Epithelial cell of esophagus (primary cell): ENCODE data around the gene ATAD3A.
"Not testable (repeated sequence)": the region's sequence is repeated elsewhere in the genome, so short reads cannot be mapped to it uniquely, and the experiment has no call there.

Experiments
- DNase-seq: peaks from one replicate; pipeline ENCODE4 v3.0.0; 2010; ENCODE audit warnings: low read depth
- H3K4me3 ChIP-seq: 2 replicates; pipeline ENCODE4 v1.5.1; 2011; ENCODE audit warnings: mild to moderate bottlenecking, low read length, control low read depth
- TF ChIP-seq, protein P1 (sequence below): IDR thresholded peaks from 2 replicates; pipeline ENCODE4 v1.5.1; 2011; ENCODE audit warnings: low read depth, mild to moderate bottlenecking, low read length, control low read depth, inconsistent platforms; ENCODE audit not compliant: insufficient read depth; ENCODE audit errors: missing control alignments

Gene ATAD3A

DNA sequence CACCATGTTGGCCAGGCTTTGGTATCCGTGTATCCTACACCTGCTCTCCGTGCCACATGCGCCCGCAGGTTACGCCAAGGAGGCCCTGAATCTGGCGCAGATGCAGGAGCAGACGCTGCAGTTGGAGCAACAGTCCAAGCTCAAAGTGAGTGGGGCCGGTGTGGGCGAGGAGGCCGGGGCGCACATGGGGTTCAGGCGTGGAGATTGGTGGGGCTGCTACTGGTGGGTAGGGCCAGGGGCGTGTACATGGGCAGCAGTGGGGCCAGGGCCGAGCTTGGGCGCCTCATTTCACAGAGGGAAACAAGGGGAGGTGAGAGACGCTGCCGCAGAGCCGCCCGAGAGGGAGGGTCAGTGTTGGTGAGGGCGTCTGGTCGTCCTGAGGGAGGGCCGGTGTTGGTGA lies 34.8 kb upstream of the ATAD3A start:
- DNase-seq = no peak
- TF ChIP-seq, protein P1, sequence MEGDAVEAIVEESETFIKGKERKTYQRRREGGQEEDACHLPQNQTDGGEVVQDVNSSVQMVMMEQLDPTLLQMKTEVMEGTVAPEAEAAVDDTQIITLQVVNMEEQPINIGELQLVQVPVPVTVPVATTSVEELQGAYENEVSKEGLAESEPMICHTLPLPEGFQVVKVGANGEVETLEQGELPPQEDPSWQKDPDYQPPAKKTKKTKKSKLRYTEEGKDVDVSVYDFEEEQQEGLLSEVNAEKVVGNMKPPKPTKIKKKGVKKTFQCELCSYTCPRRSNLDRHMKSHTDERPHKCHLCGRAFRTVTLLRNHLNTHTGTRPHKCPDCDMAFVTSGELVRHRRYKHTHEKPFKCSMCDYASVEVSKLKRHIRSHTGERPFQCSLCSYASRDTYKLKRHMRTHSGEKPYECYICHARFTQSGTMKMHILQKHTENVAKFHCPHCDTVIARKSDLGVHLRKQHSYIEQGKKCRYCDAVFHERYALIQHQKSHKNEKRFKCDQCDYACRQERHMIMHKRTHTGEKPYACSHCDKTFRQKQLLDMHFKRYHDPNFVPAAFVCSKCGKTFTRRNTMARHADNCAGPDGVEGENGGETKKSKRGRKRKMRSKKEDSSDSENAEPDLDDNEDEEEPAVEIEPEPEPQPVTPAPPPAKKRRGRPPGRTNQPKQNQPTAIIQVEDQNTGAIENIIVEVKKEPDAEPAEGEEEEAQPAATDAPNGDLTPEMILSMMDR = no peak
- H3K4me3 ChIP-seq = no peak overlapping the region

GRCh38 chr1:1479547-1480487 lies 32.1 kb upstream of the ATAD3A start:
- DNase-seq = no peak
- TF ChIP-seq, protein P1 = no peak
- H3K4me3 ChIP-seq = no peak overlapping the region

GRCh38 chr1:1480488-1480867 lies 31.5 kb upstream of the ATAD3A start:
- not testable (repeated sequence) for DNase-seq, H3K4me3 ChIP-seq

GRCh38 chr1:1481811-1482210 lies 30.2 kb upstream of the ATAD3A start:
- H3K4me3 ChIP-seq, DNase-seq: not testable (repeated sequence)

DNA sequence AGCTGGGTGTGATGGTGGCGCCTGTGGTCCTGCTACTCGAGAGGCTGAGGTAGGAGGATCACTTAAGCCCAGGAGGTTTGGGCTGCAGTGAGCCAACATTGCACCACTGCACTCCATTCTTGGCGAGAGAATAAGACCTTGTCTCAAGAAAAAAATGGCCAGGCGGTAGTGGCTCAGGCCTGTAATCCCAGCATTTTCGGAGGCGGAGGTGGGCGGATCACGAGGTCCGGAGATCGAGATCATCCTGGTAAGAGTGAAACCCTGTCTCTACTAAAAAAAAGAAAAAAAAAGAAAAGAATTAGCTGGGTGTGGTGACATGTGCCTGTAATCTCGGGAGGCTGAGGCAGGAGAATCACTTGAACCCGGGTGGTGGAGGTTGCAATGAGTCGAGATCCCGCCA lies 29.1 kb upstream of the ATAD3A start:
- H3K4me3 ChIP-seq = no peak overlapping the region
- no peak for DNase-seq
- TF ChIP-seq, protein P1 = no peak

DNA sequence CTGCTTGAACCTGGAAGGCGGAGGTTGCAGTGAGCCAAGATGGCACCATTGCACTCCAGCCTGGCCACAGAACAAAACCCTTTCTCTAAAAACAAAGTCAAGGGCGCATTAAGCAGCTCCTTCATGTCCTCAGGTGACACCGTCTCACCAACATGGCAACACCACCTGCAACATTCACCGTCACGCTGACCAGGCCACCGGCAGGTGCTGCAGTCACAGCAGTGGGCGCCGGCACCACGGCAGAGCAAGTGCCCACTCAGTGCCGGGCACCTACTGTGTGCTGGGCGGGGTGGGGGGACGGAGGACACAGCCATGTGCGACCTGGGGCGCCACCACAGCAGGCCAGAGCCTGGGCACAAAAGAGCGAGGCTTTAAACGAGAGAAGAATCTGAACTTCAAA lies 28.2 kb upstream of the ATAD3A start:
- no peak overlapping the region for H3K4me3 ChIP-seq
- TF ChIP-seq, protein P1 = no peak
- no peak for DNase-seq

DNA sequence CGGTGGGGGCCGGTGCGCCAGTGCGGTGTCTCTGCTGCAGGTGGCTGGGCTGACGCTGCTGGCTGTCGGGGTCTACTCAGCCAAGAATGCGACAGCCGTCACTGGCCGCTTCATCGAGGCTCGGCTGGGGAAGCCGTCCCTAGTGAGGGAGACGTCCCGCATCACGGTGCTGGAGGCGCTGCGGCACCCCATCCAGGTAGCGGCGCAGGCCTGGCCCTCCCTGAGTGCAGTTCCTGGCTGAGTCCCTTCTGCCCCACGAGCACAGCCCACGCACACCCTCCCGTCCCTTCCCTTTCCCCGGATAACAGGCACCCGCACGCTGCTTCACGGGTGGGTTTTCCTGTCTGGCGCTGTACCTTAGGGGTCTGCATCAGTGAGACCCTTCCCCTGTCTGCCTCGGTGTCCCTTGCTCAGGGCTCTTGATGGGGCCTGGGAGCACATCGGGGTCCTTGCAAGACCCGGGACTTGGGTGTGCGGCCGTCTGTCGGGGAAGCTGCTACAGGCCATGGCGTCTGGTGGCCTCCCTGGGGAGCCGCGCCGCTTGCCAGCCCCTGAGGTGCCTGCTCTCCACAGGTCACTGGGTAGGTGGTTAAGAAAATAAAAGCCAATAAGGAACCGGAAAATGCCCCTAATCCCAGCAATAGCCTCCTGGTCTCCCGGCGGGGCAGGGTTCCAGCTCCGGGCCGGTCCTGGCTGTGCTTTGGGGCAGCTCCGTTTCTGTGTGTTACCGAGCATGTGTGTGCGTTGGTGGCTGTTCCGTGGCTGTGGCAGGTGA lies 26.8 kb upstream of the ATAD3A start:
- DNase-seq, H3K4me3 ChIP-seq: not testable (repeated sequence)

DNA sequence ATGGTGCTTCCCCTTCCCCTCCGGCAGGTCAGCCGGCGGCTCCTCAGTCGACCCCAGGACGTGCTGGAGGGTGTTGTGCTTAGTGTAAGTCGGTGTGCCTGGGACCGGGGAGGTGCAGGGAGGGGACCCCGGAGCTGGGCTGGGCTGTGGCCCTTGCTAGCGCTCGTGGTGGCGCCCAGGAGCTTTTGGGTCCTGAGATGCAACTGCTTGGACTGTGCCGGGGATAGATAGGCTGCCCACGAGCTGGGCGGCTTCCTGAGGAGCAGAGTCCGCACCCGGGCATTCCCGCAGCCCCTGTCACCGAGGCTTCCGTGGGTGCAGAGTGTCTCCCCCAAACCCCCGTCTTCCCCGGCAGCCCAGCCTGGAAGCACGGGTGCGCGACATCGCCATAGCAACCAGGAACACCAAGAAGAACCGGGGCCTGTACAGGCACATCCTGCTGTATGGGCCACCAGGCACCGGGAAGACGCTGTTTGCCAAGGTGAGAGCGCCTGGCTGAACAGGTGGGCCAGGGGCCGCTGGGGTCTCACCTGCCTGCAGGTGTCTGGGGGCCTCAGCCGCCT lies 26.1 kb upstream of the ATAD3A start:
- H3K4me3 ChIP-seq, DNase-seq: not testable (repeated sequence)

GRCh38 chr1:1487701-1488100 lies 24.3 kb upstream of the ATAD3A start:
- no peak for DNase-seq
- TF ChIP-seq, protein P1 = no peak
- no peak overlapping the region for H3K4me3 ChIP-seq
